ENCODE measurements around the gene LRP3. TPM values are rescaled to one million over a fixed set of nuclear protein-coding genes. Genes with fewer than 3 reads are reported as not detected.

Gene LRP3
- total and polyA plus RNA-seq, 2 donors from 2014 or later: 13.9 to 23.8 TPM

- Histone ChIP-seq H3K4me3 (ENCODE audit: low read length in 3 of 3) (no peak overlapping the region), H3K4me1 (ENCODE audit: control insufficient read depth in 2 of 3, insufficient read depth in 2 of 3, low read depth in 1 of 3, low read length in 3 of 3) (no peaks in the 10 kb centered on the region), H3K9ac (ENCODE audit: low read length in 3 of 3) (no peak overlapping the region), H3K36me3 (ENCODE audit: control insufficient read depth in 2 of 3, insufficient read depth in 3 of 3, low read length in 3 of 3) (peaks cover 0 to 2% (median 0%) of the 10 kb centered on the region in 3 donors), H3K27ac (ENCODE audit: low read depth in 2 of 2, low read length in 2 of 2) (no peak overlapping the region), H3K9me3 (ENCODE audit: control insufficient read depth in 2 of 3, insufficient read depth in 1 of 3, low read length in 3 of 3) (peaks cover 0 to 2% (median 0%) of the 10 kb centered on the region in 3 donors), H3K27me3 (ENCODE audit: control insufficient read depth, insufficient read depth, low read length) (peaks cover 2% of the 10 kb centered on the region)
- DNase-seq (no peak), FAIRE-seq (no peak)
- intact Hi-C loops (cut with DNase I): no loop called here
- TF ChIP-seq CTCF (IDR thresholded peaks at IDR 0.05; ENCODE audit: borderline replicate concordance, extremely low read depth, insufficient read depth): no peak
These were observed 58.8 kb downstream of the LRP3 start for GRCh38 chr19:33252971-33253370.

GRCh38 chr19:33254245-33254824 lies 60.2 kb downstream of the LRP3 start:
- intact Hi-C loops (cut with DNase I): no loop called here
- Histone ChIP-seq H3K9me3 (ENCODE audit: control insufficient read depth in 2 of 3, insufficient read depth in 1 of 3, low read length in 3 of 3) (peaks cover 0 to 2% (median 0%) of the 10 kb centered on the region in 3 donors), H3K4me1 (ENCODE audit: control insufficient read depth in 2 of 3, insufficient read depth in 2 of 3, low read depth in 1 of 3, low read length in 3 of 3) (no peaks in the 10 kb centered on the region), H3K4me3 (ENCODE audit: low read length in 3 of 3) (no peak overlapping the region), H3K9ac (ENCODE audit: low read length in 3 of 3) (no peak overlapping the region), H3K27me3 (ENCODE audit: control insufficient read depth, insufficient read depth, low read length) (peaks cover 2% of the 10 kb centered on the region), H3K36me3 (ENCODE audit: control insufficient read depth in 2 of 3, insufficient read depth in 3 of 3, low read length in 3 of 3) (peaks cover 0 to 2% (median 0%) of the 10 kb centered on the region in 3 donors), H3K27ac (ENCODE audit: low read depth in 2 of 2, low read length in 2 of 2) (no peak overlapping the region)
- DNase-seq: no peak
- TF ChIP-seq CTCF (IDR thresholded peaks at IDR 0.05; ENCODE audit: borderline replicate concordance, extremely low read depth, insufficient read depth): no peak
- FAIRE-seq: no peak

- Histone ChIP-seq H3K4me3 (ENCODE audit: low read length in 3 of 3) (no peak overlapping the region), H3K27ac (ENCODE audit: low read depth in 2 of 2, low read length in 2 of 2) (no peak overlapping the region), H3K27me3 (ENCODE audit: control insufficient read depth, insufficient read depth, low read length) (no peaks in the 10 kb centered on the region), H3K4me1 (ENCODE audit: control insufficient read depth in 2 of 3, insufficient read depth in 2 of 3, low read depth in 1 of 3, low read length in 3 of 3) (no peaks in the 10 kb centered on the region), H3K9ac (ENCODE audit: low read length in 3 of 3) (no peak overlapping the region), H3K9me3 (ENCODE audit: control insufficient read depth in 2 of 3, insufficient read depth in 1 of 3, low read length in 3 of 3) (no peaks in the 10 kb centered on the region), H3K36me3 (ENCODE audit: control insufficient read depth in 2 of 3, insufficient read depth in 3 of 3, low read length in 3 of 3) (no peaks in the 10 kb centered on the region)
- no peak for FAIRE-seq
- no peak for TF ChIP-seq CTCF (IDR thresholded peaks at IDR 0.05; ENCODE audit: borderline replicate concordance, extremely low read depth, insufficient read depth)
- DNase-seq: no peak
- intact Hi-C loops (cut with DNase I): no loop called here
These were observed 61.7 kb downstream of the LRP3 start for GRCh38 chr19:33255781-33256180.

GRCh38 chr19:33256261-33256660 lies 62.1 kb downstream of the LRP3 start:
- FAIRE-seq: no peak
- intact Hi-C loops (cut with DNase I): no loop called here
- no peak for TF ChIP-seq CTCF (IDR thresholded peaks at IDR 0.05; ENCODE audit: borderline replicate concordance, extremely low read depth, insufficient read depth)

More at GRCh38 chr19:33256261-33256660, 62.1 kb downstream of the LRP3 start:
- Histone ChIP-seq H3K27ac (ENCODE audit: low read depth in 2 of 2, low read length in 2 of 2) (no peak overlapping the region), H3K4me3 (ENCODE audit: low read length in 3 of 3) (no peak overlapping the region), H3K4me1 (ENCODE audit: control insufficient read depth in 2 of 3, insufficient read depth in 2 of 3, low read depth in 1 of 3, low read length in 3 of 3) (no peaks in the 10 kb centered on the region), H3K9me3 (ENCODE audit: control insufficient read depth in 2 of 3, insufficient read depth in 1 of 3, low read length in 3 of 3) (no peaks in the 10 kb centered on the region), H3K9ac (ENCODE audit: low read length in 3 of 3) (no peak overlapping the region), H3K36me3 (ENCODE audit: control insufficient read depth in 2 of 3, insufficient read depth in 3 of 3, low read length in 3 of 3) (no peaks in the 10 kb centered on the region), H3K27me3 (ENCODE audit: control insufficient read depth, insufficient read depth, low read length) (no peaks in the 10 kb centered on the region)
- peak in 1 of 5 donors; percentile 45 for DNase-seq

Data from kidney (tissue), 14 donors.